Measurements from ENCODE around the gene BRD9.
"Not testable (repeated sequence)": the region's sequence is repeated elsewhere in the genome, so short reads cannot be mapped to it uniquely, and the experiment has no call there.

GRCh38 chr5:929182-929581, 36.6 kb upstream of the BRD9 start:
- not testable (repeated sequence) for TF ChIP-seq CTCF (IDR thresholded peaks at IDR 0.05; ENCODE audit: low read depth, low read length); EZH2phosphoT487 (IDR thresholded peaks at IDR 0.05; ENCODE audit: low read depth)
